Keratinocyte (primary cell): Measurements from ENCODE around the gene DLL4.

Experiments used
- CTCF ChIP-seq, 3 experiments: IDR thresholded peaks in 1 of 3; conservative IDR thresholded peaks in 1 of 3; optimal IDR thresholded peaks in 1 of 3; 2 replicates in 2 of 3; 3 replicates in 1 of 3; pipeline versions ENCODE3 to v1.5.1; 2011; ENCODE audit warnings: low read length in 3 of 3, mild to moderate bottlenecking in 3 of 3, moderate library complexity in 2 of 3, control low read depth in 1 of 3, inconsistent platforms in 1 of 3; ENCODE audit not compliant: insufficient read depth in 2 of 3; ENCODE audit errors: extremely low read depth in 1 of 3
- EZH2 ChIP-seq: IDR thresholded peaks from one replicate; pipeline ENCODE4 v1.6.1; 2012; ENCODE audit warnings: inconsistent platforms, mild to moderate bottlenecking, low read length, moderate library complexity

GRCh38 chr15:40969363-40969762 is 40.2 kb downstream of the DLL4 start:
- TF ChIP-seq CTCF (optimal IDR thresholded peaks at IDR 0.05 in 1 of 3, IDR thresholded peaks at IDR 0.05 in 1 of 3, conservative IDR thresholded peaks at IDR 0.05 in 1 of 3; ENCODE audit: extremely low read depth in 1 of 3, insufficient read depth in 2 of 3, low read length in 3 of 3) (no peak), EZH2 (no peak)
